GM18951 (cell line): ENCODE measurements around the gene SAA4.
"Not testable (repeated sequence)": the region's sequence is repeated elsewhere in the genome, so short reads cannot be mapped to it uniquely, and the experiment has no call there.

Source experiments
- POLR2A ChIP-seq: IDR thresholded peaks from 4 replicates; pipeline ENCODE4 v1.6.1; 2011; ENCODE audit warnings: mild to moderate bottlenecking; ENCODE audit not compliant: insufficient read length, insufficient read depth; ENCODE audit errors: extremely low read depth
- in situ Hi-C: fragments of 300-500 bp; cut with MboI; formaldehyde crosslinking; loops from one replicate; pipeline ENCODE4 v1.12.0; 2022; ENCODE audit warnings: low sequenced_read_pairs, mixed read lengths, inconsistent platforms; ENCODE audit not compliant: unreplicated experiment

Gene SAA4

DNA sequence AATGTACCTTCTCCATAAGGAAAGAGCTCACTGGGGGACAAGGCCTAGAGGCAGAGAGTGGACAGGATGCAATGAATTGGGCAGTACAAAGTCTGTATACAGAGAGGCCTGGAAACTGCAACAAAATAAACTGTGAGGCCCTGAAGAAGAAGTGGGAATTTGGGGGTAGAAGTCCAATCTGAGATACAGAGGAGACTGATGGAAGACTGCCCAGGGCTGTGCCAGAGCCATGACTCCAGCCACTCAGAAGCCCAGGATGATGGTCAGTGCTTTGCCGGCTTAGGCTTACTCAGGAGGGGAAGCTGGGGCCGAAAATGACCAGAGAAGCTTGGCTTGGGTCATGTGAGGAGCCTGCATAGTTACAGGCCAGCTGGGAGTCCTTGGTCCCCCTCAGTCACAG, 5.7 kb downstream of the SAA4 start:
- in situ Hi-C loops = no loop called here
- TF ChIP-seq POLR2A = no peak

DNA sequence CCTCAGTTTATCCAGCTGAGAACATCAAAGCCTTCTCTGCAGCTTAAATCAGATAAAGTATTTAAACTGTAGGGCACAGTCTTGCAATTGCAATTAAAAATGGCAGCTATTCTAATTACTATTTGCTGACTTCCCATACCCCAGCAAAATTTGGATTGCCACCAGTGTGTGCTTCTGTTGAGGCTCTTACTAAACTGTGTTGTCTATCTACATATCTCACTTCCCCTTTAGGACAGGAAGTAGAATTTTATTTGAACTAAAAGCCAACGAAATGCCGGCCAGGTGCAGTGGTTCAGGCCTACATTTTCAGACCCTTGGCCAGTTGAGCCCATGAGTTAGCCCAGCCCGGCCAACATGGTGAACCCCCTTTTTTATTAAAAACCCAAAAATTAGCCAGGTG, 7.1 kb downstream of the SAA4 start:
- no peak for TF ChIP-seq POLR2A
- in situ Hi-C loops = no loop called here

DNA sequence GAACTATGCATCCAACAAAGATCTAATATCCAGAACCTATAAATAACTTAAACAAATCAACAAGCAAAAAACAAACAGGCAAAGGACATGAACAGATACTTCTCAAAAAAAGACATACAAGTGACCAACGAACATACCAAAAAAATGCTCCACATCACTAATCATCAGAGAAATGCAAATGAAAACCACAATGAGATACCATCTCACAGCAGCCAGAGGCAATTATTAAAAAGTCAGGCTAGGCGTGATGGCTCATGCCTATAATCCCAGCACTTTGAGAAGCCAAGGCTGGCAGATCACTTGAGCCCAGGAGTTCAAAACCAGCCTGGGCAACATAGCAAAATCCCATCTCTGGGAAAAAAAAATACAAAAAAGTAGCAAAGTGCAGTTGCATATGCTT, 10.7 kb downstream of the SAA4 start:
- TF ChIP-seq POLR2A = no peak
- in situ Hi-C loops = no loop called here

DNA sequence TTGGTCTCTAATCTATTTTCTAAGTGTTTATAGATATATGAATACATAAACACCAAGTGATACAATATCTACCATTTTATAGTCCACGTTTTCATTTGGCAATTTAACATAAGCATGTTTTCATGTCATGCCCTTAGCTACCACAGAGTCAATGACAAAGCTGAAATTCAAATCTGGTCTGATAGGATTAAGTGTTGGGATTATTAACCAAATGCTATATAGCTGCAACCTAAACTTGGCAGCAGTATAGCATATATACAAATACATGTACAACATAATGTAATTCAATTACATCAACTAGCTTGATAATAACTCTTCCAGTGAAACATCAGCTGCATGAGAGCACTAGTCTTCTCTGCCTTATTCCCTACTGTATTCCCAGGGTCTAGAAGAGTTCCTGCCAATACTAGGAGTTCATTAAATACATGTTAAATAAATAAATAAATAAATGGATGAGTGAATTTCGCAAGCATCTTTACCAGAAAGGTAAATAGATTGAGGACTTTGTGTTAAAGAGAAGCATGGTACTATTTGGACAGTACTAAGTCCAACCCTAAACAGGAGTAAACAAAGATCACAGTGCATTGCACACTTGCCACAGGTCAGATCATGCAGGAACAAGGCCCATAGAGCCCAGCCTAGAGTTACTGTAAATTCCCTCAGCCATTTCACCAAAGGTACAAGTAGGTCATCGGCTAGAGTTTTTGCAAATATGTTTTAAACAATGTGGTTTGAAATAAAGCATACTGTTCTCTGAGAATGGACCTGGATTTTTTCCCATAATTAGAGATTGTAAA, 12.8 kb downstream of the SAA4 start:
- in situ Hi-C loops = no loop called here
- TF ChIP-seq POLR2A = no peak

DNA sequence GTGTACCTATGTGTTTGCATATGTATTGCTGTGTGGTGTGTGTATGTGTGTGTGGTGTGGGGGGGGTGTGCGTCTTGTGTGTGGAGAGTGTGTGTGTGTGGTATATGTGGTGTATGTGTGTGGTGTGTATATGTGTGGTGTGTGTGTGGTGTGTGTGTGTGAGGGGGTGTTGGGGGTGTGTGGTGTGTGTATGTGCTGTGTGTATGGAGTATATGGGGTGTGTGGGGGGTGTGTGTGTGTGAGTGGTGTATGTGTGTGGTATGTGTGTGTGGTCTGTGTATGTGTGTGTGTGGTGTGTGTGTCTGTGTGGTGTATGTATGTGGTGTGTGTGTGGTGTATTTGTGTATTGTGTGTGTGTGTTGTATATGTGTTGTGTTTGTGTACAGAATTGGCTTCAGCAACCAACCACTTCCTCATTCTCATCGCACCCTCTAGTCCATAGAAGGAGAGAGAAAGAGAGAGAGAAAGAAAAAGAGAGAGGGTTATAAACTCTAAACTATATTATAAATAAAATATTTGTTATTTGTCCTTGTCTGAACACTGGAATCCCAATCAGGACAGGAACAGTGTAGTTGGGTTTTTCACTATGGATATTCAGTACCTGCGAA, 13.7 kb downstream of the SAA4 start:
- in situ Hi-C loops = no loop called here
- no peak for TF ChIP-seq POLR2A

DNA sequence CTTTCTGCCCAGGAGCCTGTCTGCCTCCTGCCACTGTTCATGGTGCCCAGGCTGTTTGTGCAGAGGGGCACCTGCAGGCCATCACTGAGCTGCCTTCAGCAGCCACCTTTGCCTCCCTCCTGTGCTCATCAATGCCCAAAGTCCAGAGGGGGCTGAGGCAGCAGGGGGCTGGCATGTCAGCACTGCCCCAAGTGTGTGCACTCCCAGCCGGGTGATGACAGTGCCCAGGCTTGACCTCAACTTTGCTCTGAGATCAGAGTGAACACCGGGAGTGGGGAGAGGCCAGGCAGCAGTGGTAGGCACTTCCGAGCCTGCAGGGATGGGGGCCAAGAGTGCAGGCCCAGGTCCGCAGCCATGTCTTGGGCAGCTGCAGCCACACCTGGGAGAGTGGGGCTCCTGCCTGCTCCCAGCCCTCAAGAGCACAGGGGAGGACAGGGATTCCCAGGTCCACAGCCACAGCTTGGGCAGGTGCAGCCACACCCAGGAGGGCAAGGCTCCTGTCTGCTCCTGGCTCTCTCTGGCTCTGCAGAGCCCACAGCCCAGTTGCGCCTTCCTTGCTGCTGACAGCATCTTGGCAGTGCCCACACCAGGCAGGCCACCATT, 15.2 kb downstream of the SAA4 start:
- no peak for TF ChIP-seq POLR2A
- in situ Hi-C loops = no loop called here

DNA sequence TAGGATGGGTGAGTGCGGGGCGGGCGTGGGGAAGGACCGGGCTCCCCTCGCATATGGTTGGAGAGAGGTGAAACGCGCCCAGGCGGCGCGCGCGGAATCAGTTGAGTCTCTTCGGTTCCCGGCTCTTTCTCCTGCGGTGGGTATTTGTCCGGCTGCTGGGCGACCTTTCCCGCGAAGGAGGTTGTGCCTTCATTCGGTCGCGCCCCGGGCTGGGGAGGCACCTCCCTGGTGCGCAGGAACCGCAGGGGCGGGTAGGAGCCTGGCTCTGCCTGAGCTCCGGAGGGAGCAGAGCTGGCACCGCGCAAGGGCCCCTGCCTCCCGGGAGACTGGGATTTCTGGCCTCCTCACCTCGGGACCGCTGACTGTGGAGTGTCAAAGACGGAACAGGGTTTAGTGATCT, 27.5 kb downstream of the SAA4 start:
- in situ Hi-C loops = no loop called here
- no peak for TF ChIP-seq POLR2A

DNA sequence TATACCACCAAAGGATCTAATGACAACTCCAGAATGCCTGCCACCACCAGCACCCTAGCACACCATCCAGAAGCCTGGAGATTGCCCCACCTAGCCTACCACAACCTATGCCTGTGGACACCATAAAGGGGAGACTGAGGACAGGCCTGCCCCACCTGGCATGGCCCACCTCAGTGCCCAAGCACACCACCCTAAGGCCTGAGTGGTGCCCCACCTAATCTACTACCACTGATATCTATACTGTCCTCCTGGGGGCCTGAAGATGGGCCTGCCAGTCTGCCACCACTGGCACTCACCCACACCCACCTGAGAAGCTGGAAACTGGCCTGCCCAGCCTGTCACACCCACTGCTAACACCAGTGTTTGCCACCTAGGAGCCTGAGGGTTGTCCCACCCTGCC, 31.8 kb downstream of the SAA4 start:
- TF ChIP-seq POLR2A = no peak
- in situ Hi-C loops = no loop called here

DNA sequence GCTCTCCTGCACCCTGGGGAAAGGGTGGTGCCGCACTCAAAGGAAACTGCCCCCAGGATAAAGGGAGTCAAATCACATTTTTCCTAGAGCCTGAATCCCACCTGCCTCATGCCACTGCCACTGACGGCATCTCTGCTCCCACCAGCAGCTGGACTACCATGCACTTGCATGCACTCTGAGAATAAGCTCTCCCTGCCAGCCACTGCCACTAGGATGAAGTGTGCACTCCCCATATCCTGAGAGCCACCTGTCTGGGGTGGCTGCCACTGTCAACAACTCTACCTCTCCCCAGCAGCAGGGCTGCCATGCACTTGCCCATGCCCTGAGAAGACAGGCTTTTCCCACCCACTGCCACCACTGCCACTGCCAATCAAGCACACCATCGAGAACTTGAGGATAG, 32.4 kb downstream of the SAA4 start:
- in situ Hi-C loops = no loop called here
- TF ChIP-seq POLR2A = no peak

DNA sequence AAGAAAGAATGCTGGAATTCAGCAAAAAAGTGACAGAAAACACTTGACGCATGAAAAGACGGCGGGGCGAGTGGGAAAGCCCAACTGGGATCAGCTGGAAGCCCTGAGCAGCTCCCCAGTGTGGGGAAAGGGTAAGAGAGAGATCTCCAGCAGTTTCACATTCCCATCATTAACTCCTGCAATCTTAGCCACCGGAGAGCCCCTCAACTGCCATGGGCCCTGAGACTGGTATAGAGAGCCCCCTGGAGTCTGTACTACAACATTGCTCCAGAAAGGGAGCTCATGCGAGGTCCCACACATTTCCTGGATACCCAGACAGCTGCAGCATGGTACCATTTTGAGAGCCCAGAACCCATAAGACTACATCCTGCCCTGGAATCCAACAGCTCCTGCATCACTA, 32.9 kb downstream of the SAA4 start:
- in situ Hi-C loops = no loop called here
- TF ChIP-seq POLR2A = no peak

DNA sequence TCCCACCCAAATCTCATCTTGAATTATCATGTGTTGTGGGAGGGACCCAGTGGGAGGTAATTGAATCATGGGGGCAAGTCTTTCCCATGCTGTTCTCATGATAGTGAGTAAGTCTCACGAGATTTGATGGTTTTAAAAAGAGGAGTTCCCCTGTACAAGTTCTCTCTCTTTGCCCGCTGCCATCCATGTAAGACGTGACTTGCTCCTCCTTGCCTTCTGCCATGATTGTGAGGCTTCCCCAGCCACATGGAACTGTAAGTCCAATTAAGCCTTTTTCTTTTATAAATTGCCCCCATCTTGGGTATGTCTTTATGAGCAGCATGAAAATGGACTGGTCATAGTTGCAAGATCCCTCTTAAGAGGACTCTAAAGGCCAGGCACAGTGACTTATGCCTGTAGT, 38.9 kb downstream of the SAA4 start:
- in situ Hi-C loops = not testable (repeated sequence)

DNA sequence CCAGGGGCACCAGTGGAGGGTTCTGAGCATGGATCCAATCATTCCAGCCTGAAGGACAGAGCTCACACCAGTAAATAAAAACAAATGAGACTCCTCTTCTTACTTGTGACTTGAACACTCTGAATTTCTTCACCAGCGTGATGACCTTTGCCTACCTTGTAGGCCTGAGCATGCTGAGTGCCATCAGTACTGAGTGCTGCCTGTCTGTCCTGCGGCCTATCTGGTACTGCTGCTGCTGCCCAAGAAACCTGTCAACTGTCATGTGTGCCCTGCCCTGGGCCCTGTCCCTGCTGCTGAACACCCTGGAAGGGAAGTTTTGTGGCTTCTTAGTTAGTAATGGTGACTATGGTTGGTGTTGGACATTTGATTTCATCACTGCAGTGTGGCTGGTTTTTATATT, 40.1 kb downstream of the SAA4 start:
- no peak for TF ChIP-seq POLR2A
- in situ Hi-C loops = no loop called here

DNA sequence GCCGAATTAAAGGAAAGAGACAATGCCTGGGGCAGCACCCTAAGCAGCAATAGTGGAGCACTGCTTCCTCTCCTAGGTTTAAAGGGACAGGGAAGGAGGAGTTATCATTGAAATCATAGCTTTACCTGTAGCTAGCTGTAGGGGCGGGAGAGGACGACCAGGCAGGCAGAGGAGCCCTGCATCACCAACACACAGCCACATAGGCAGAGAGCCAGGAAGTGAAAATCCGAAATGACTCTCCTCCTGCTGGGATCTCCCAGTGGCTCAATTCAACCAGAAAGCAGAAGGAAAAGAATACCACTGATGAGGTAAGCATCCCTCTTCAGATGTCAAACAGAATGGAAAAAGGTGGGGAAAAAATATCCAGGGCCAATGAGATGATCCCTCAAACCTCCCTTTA, 43.6 kb downstream of the SAA4 start:
- TF ChIP-seq POLR2A = no peak
- in situ Hi-C loops = no loop called here

DNA sequence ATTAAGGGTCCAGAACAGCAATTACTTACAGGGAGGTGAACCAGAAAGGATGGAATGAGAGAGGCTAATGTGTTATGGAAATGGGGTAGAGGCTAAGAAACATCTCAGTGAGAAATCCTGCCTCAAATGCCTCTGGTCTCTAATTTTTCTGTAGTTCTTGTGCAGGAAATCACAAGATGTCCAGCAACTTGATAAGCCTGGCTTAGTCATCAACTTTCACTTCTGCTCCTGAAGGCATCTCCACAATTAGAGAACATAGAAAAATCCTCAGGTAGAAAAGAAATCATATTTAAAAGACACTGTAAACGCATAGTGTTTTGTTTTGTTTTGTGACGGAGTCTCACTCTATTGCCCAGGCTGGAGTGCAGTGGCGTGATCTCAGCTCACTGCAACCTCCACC, 45.2 kb downstream of the SAA4 start:
- no peak for TF ChIP-seq POLR2A
- in situ Hi-C loops = no loop called here

DNA sequence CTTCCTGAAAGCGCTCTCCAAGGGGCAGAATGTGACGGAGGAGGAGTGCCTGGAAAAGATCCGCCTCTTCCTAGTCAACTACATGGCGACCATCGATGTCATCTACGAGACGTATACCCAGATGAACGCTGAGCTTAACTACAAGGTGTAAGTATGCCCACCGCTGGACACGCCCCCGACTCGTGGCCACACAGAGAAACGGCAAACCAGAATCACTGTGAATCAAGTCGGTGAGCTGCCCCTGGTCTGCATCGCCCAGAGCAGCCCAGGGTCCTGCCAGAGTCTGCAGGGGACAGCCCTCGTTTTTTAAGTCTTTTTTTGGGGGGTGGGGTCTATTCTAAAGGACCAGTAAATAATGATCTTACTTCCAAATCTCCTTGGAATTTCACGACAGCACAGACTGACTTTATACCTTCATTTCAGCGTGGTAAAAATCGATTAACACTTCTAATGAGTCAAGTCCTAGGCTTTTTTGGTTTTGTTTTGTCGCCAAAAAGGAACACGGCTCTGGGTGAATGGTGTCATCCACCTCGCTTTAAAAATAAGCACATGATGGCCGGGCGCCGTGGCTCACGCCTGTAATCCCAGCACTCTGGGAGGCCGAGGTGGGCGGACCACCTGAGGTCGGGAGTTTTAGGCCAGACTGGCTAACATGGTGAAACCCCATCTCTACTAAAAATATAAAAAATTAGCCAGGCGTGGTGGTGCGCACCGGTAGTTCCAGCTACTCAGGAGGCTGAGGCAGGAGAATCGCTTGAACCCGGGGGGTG, 46.9 kb downstream of the SAA4 start:
- in situ Hi-C loops = not testable (repeated sequence)
